Duodenal mucosa (tissue), 2 donors: ENCODE results near the gene ARHGAP22.
A peak's percentile ranks its signal among the peaks of the same experiment; 100 is the strongest.

Experiments used
- H3K27ac ChIP-seq: one replicate; pipeline ENCODE4 v1.7.0; 2013; ENCODE audit warnings: low read depth, low read length
- H3K27me3 ChIP-seq, 2 donors: one replicate each; pipeline ENCODE4 v1.7.0; 2013; ENCODE audit warnings: low read length in 2 of 2, control low read depth in 1 of 2; ENCODE audit not compliant: insufficient read depth in 2 of 2, control insufficient read depth in 1 of 2
- H3K36me3 ChIP-seq, 2 donors: one replicate each; pipeline ENCODE4 v1.7.0; 2013; ENCODE audit warnings: low read length in 2 of 2, control low read depth in 1 of 2; ENCODE audit not compliant: insufficient read depth in 2 of 2, control insufficient read depth in 1 of 2
- H3K4me1 ChIP-seq, 2 donors: one replicate each; pipeline ENCODE4 v1.7.0; 2013; ENCODE audit warnings: low read length in 2 of 2, control low read depth in 1 of 2; ENCODE audit not compliant: insufficient read depth in 2 of 2, control insufficient read depth in 1 of 2
- H3K4me3 ChIP-seq, 2 donors: one replicate each; pipeline ENCODE4 v1.7.0; 2013; ENCODE audit warnings: low read length in 2 of 2, low read depth in 1 of 2
- H3K9ac ChIP-seq, 2 donors: one replicate each; pipeline ENCODE4 v1.7.0; 2013; ENCODE audit warnings: low read length in 2 of 2, low read depth in 1 of 2
- H3K9me3 ChIP-seq, 2 donors: one replicate each; pipeline ENCODE4 v1.7.0; 2013; ENCODE audit warnings: low read length in 2 of 2, control low read depth in 1 of 2; ENCODE audit not compliant: control insufficient read depth in 1 of 2

The ARHGAP22 gene

GRCh38 chr10:48608279-48608681, 3.4 kb upstream of the ARHGAP22 start:
- no peak overlapping the region for H3K27ac ChIP-seq
- H3K4me3 ChIP-seq = no peak overlapping the region
- H3K4me1 ChIP-seq = peaks cover 9 to 14% of the 10 kb centered on the region in 2 donors
- no peak overlapping the region for H3K9ac ChIP-seq
- no peaks in the 10 kb centered on the region for H3K9me3 ChIP-seq
- no peaks in the 10 kb centered on the region for H3K36me3 ChIP-seq
- peaks cover 7 to 15% of the 10 kb centered on the region in 2 donors for H3K27me3 ChIP-seq

- no peak overlapping the region for H3K9ac ChIP-seq
Observed at GRCh38 chr10:48607356-48608278, 2.7 kb upstream of the ARHGAP22 start.

DNA sequence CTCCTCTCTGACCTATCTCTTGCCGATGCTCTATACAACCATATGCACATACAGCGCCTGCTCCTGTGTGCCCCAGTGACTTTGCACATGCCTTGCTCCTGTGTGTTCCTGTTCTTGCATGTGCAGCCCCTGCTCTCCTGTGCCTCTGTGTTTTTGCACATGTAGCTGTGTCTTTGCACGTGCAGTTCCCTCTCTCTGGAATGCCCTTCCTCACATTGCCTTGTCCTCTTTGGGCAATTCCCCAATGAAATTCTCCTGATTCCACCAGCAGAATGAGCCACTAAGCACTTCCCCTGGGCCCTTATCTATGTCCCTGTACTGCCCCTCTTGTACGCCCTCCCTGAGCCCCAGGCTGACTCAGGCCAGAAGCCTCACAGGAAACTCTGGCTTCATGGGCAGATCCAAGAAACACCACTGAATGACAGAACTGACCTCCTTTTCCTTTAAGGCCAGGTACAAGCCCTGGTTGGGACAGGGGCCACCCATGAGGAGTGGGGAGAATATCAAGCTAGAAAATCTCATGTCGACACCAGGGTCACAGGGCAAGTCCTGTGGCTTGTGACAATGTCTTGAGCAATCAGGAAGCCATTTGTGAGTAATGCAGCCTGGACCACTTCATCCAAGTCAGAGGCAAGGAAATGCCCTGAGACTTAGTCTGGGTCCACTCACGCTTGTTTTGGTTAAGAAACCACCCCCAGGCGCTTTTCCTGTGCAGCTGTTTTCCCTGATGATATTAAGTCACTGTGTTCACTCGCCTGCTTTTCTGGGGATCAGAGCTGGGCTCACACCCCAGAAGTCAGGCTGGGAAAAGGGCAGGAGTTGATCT, 1.9 kb upstream of the ARHGAP22 start:
- peaks cover 7 to 15% of the 10 kb centered on the region in 2 donors for H3K27me3 ChIP-seq
- H3K9ac ChIP-seq = no peak overlapping the region
- peaks cover 9 to 14% of the 10 kb centered on the region in 2 donors for H3K4me1 ChIP-seq
- H3K4me3 ChIP-seq = no peak overlapping the region
- H3K9me3 ChIP-seq = no peaks in the 10 kb centered on the region
- no peaks in the 10 kb centered on the region for H3K36me3 ChIP-seq
- no peak overlapping the region for H3K27ac ChIP-seq

More at GRCh38 chr10:48607356-48608278, 2.7 kb upstream of the ARHGAP22 start:
- Histone ChIP-seq H3K4me3 (no peak overlapping the region), H3K4me1 (peaks cover 9 to 14% of the 10 kb centered on the region in 2 donors), H3K27me3 (peaks cover 7 to 15% of the 10 kb centered on the region in 2 donors), H3K27ac (no peak overlapping the region), H3K36me3 (no peaks in the 10 kb centered on the region), H3K9me3 (no peaks in the 10 kb centered on the region)

DNA sequence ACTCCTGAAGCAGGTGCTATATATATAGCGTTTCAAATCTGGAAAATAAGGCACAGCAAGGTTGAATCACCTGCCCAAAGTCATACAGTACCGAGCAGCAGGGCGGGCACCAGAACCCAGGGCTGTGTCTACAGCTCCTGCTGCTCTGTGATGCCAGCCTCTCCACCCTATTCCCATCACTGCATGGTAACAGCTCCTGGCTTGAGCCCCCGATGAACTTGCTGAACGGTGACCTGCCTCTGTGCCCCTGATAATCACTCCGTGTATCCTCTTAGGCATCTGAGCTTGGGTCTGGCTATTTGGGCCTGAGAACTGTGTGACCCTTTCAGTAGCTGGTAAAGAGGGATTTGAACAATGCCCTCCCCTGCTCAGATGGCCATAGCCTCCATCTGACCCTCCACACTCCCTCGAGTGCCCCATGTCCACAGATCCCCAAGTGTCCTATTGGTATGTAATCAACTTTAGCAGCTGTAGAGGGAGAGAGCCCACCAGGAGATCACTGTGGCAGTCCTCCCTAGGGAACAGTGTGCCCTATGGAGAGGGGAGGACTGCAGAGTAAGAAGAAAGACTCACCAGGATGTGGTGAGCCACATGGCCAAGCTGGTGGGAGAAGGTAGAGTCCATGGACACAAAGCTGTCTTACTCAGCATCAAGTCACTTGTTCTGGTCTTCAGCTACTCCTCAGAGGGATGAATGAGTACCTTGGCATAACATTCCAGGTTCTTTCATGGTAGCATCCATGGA, 1.1 kb upstream of the ARHGAP22 start:
- H3K27ac ChIP-seq = no peak overlapping the region
- no peaks in the 10 kb centered on the region for H3K36me3 ChIP-seq
- peaks cover 9 to 14% of the 10 kb centered on the region in 2 donors for H3K4me1 ChIP-seq
- H3K9me3 ChIP-seq = no peaks in the 10 kb centered on the region
- no peak overlapping the region for H3K4me3 ChIP-seq
- H3K27me3 ChIP-seq = peaks cover 7 to 15% of the 10 kb centered on the region in 2 donors
- no peak overlapping the region for H3K9ac ChIP-seq

- H3K27me3 ChIP-seq = peaks cover 7 to 15% of the 10 kb centered on the region in 2 donors
Observed at GRCh38 chr10:48604039-48604990, 558 bp downstream of the ARHGAP22 start.

DNA sequence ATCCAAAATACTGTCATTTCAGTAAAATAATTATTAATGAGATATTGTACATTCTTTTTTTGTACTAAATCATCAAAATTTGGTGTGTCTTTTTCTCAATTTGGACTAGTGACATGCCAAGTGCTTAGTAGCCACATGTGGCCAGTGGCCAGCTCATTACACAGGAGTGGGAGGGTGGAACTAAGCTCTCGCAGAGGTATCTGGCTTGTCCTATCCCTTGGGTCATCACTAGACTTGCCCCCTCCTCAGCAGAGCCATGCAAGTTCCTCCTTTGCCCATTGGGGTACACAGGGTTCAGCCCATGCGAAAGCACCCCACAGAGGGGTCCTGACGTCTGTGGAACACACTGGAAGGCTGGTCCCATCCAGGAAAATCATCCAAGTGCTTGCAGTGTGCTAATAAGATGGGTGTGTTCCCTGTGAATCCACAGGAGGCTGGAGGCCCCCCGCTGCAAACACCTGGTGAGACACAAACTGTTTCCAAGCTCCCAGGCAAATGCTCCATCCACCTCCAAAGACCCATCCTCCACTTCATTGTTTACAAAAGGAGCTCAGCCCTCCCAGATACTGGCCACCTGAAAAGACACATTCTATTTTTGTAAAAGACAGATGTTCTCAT, 1.3 kb downstream of the ARHGAP22 start:
- Histone ChIP-seq H3K9me3 (no peaks in the 10 kb centered on the region), H3K27ac (no peak overlapping the region), H3K4me3 (no peak overlapping the region), H3K36me3 (no peaks in the 10 kb centered on the region), H3K4me1 (peaks cover 9 to 14% of the 10 kb centered on the region in 2 donors), H3K9ac (no peak overlapping the region), H3K27me3 (peaks cover 7 to 15% of the 10 kb centered on the region in 2 donors)

More at GRCh38 chr10:48604039-48604990, 558 bp downstream of the ARHGAP22 start:
- Histone ChIP-seq H3K36me3 (no peaks in the 10 kb centered on the region), H3K9me3 (no peaks in the 10 kb centered on the region), H3K27ac (no peak overlapping the region), H3K9ac (no peak overlapping the region), H3K4me1 (peaks cover 9 to 14% of the 10 kb centered on the region in 2 donors), H3K4me3 (peak overlapping the region; percentile 57 to 60)

DNA sequence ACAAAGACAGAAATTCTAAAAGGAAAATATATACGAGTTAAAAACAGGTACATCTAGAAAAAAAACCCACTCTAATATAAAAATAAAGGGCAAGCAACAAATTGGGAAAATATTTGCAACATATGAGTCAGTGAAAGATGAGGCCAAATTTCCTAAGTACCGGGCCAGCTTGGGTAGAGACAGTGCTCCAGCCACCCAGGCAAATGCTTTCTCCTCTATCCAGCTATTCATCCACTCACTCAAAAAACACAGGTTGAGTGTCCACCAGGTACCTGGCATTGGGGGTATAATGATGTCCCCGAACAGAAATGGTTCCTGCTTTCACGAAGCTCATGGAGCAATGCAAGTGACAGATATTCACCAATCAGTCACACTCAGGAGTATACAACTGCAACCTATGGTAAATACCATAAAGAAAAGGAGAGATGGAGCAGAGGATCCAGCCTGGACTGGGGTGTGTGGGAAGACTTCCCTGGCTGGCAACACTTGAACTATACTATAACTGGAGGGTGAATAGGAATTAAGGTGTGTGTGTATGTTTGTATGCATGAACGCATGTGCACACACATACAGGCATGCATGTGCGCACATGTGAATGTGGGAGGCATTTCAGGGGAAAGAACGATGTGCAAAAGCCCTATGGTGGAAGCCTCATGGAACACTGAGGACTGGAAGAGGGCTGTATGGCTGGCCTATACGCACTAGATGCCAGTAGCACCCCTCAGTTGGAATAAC, 2.3 kb downstream of the ARHGAP22 start:
- Histone ChIP-seq H3K36me3 (no peaks in the 10 kb centered on the region), H3K9ac (no peak overlapping the region), H3K27me3 (peaks cover 7 to 15% of the 10 kb centered on the region in 2 donors), H3K27ac (no peak overlapping the region), H3K9me3 (no peaks in the 10 kb centered on the region), H3K4me3 (no peak overlapping the region), H3K4me1 (peaks cover 13 to 14% of the 10 kb centered on the region in 2 donors)

- H3K9ac ChIP-seq = no peak overlapping the region
- H3K36me3 ChIP-seq = no peaks in the 10 kb centered on the region
- H3K9me3 ChIP-seq = no peaks in the 10 kb centered on the region
- peaks cover 13% of the 10 kb centered on the region in 2 donors for H3K4me1 ChIP-seq
- peaks cover 7 to 15% of the 10 kb centered on the region in 2 donors for H3K27me3 ChIP-seq
- no peak overlapping the region for H3K4me3 ChIP-seq
- no peak overlapping the region for H3K27ac ChIP-seq
Observed at GRCh38 chr10:48601789-48602188, 3.1 kb downstream of the ARHGAP22 start.
